Measurements from ENCODE around the gene PIGQ. TPM values are rescaled to one million over a fixed set of nuclear protein-coding genes. Genes with fewer than 3 reads are reported as not detected.

The PIGQ gene
- total and polyA plus RNA-seq, 11 donors, result 16.4 to 39.5 (median 22.0) TPM

- Histone ChIP-seq H3K27me3 (peaks cover 17 to 34% (median 23%) of the 10 kb centered on the region in 9 donors), H3K9me3 (no peaks in the 10 kb centered on the region), H3K4me1 (peaks cover 0 to 23% (median 0%) of the 10 kb centered on the region in 12 donors), H3K4me3 (no peak overlapping the region), H3K27ac (no peak overlapping the region), H3K36me3 (peaks cover 0 to 25% (median 11%) of the 10 kb centered on the region in 9 donors)
- TF ChIP-seq CTCF (IDR thresholded peaks at IDR 0.05) (no peak), POLR2A (IDR thresholded peaks at IDR 0.05) (no peak)
- intact Hi-C loops (cut with DNase I), result no loop called here
- 80 to 84% (median 82%) methylated on average over 21 to 32 of the region's 32 CpGs for WGBS, 4 donors
- DNase-seq (no peak), ATAC-seq (no peak)
Observed at GRCh38 chr16:556474-557173, 13.1 kb upstream of the PIGQ start.

GRCh38 chr16:557463-558297 lies 12.1 kb upstream of the PIGQ start:
- Histone ChIP-seq H3K36me3 (peaks cover 0 to 15% (median 2%) of the 10 kb centered on the region in 9 donors), H3K27ac (no peak overlapping the region), H3K27me3 (peaks cover 21 to 42% (median 27%) of the 10 kb centered on the region in 9 donors), H3K4me1 (peaks cover 0 to 23% (median 0%) of the 10 kb centered on the region in 12 donors), H3K9me3 (no peaks in the 10 kb centered on the region), H3K4me3 (no peak overlapping the region)
- ATAC-seq, result no peak
- intact Hi-C loops (cut with DNase I), result no loop called here
- no peak for DNase-seq
- no peak for TF ChIP-seq POLR2A (IDR thresholded peaks at IDR 0.05)
- no peak for TF ChIP-seq CTCF (IDR thresholded peaks at IDR 0.05)
- WGBS, 4 donors, result 81 to 89% (median 84%) methylated on average over 21 to 23 of the region's 23 CpGs

- H3K4me1 ChIP-seq, result peaks cover 0 to 23% (median 0%) of the 10 kb centered on the region in 12 donors
- no peak for TF ChIP-seq POLR2A (IDR thresholded peaks at IDR 0.05)
- TF ChIP-seq CTCF (IDR thresholded peaks at IDR 0.05), result no peak
- ATAC-seq (peak in 2 of 4 donors; percentile 39 to 50), DNase-seq (peak in 2 of 5 donors; percentile 57 to 76)
- peaks cover 0 to 9% (median 0%) of the 10 kb centered on the region in 9 donors for H3K36me3 ChIP-seq
- no peaks in the 10 kb centered on the region for H3K9me3 ChIP-seq
- 56 to 66% (median 58%) methylated on average over 6 to 22 of the region's 22 CpGs for WGBS, 4 donors
- H3K27ac ChIP-seq, result no peak overlapping the region
- no peak overlapping the region for H3K4me3 ChIP-seq
- peaks cover 21 to 49% (median 27%) of the 10 kb centered on the region in 9 donors for H3K27me3 ChIP-seq
- intact Hi-C loops (cut with DNase I), result no loop called here
Observed at GRCh38 chr16:558298-559020, 11.3 kb upstream of the PIGQ start.

Data from heart left ventricle (tissue), 16 donors.